HL-60 (cell line): ENCODE data around the gene CACNG4.

Experiments used
- CTCF ChIP-seq: IDR thresholded peaks from one replicate; pipeline ENCODE4 v1.5.1; 2011; ENCODE audit warnings: low read length, control low read depth, inconsistent platforms; ENCODE audit not compliant: insufficient read depth
- GABPA ChIP-seq: IDR thresholded peaks from 2 replicates; pipeline ENCODE4 v1.6.1; 2012; ENCODE audit warnings: low read depth
- REST ChIP-seq: IDR thresholded peaks from 2 replicates; pipeline ENCODE4 v1.6.1; 2012; ENCODE audit warnings: low read depth; ENCODE audit not compliant: insufficient replicate concordance

GRCh38 chr17:66918896-66919295, 45.6 kb upstream of the CACNG4 start:
- no peak for TF ChIP-seq CTCF
- TF ChIP-seq REST: no peak
- TF ChIP-seq GABPA: no peak
